ENCODE data around the gene YEATS2. TPM values are rescaled to one million over a fixed set of nuclear protein-coding genes. Genes with fewer than 3 reads are reported as not detected.

The YEATS2 gene
- polyA plus RNA-seq, 1 of the 3 experiments (the other 2 are of a cell fraction), result 19.9 TPM

- Histone ChIP-seq H3F3A (replicated peaks; ENCODE audit: insufficient read depth) (peaks cover 8% of the 10 kb centered on the region), H3K4me3 (ENCODE audit: low read depth in 2 of 2, low read length in 1 of 2) (no peak overlapping the region), H3K9me3 (no peaks in the 10 kb centered on the region), H3K4me2 (no peak overlapping the region), H3K4me1 (ENCODE audit: control insufficient read depth in 1 of 2, insufficient read depth in 2 of 2, low read depth in 1 of 2, low read length in 1 of 2) (no peaks in the 10 kb centered on the region; a peak in 1 of 4 replicates), H4K20me1 (ENCODE audit: insufficient read depth) (no peaks in the 10 kb centered on the region), H3K9ac (no peak overlapping the region), H3K36me3 (replicated peaks in 1 of 2; ENCODE audit: control insufficient read depth in 1 of 2, insufficient read depth in 2 of 2, low read length in 1 of 2) (peaks cover 46 to 73% of the 10 kb centered on the region in 2 experiments), H3K27me3 (ENCODE audit: insufficient read depth) (no peaks in the 10 kb centered on the region), H3K9me2 (no peaks in the 10 kb centered on the region), H3K27ac (ENCODE audit: low read depth in 2 of 2, low read length in 1 of 2) (no peak overlapping the region), H3K79me2 (ENCODE audit: insufficient read depth) (peaks cover 9% of the 10 kb centered on the region; the same call in 1 of the 2 replicates), H2AFZ (ENCODE audit: low read depth) (no peak overlapping the region)
- WGBS (ENCODE audit: low lambda C conversion rate), result 97% methylated on average over 14 of the region's 14 CpGs
- CTCF ChIA-PET, result interaction anchor here (0.7 to 1.6 kb wide), 3 partner anchors 10 to 511 kb away, joined by 4 to 6 read pairs (median 4); no protein-coding TSS in a partner anchor
- TF ChIP-seq SIN3A (IDR thresholded peaks at IDR 0.05; ENCODE audit: borderline replicate concordance, low read depth, low read length), result no peak
- no peak for TF ChIP-seq FOXM1 (IDR thresholded peaks at IDR 0.05; ENCODE audit: low read depth)
- TF ChIP-seq MEF2A (IDR thresholded peaks at IDR 0.05; ENCODE audit: borderline replicate concordance, low read depth), result no peak
- TF ChIP-seq TAF1 (IDR thresholded peaks at IDR 0.05; ENCODE audit: borderline replicate concordance, low read depth, low read length), result no peak
- no peak for TF ChIP-seq ZBTB33 (IDR thresholded peaks at IDR 0.05; ENCODE audit: borderline replicate concordance, low read depth)
- TF ChIP-seq USF2 (IDR thresholded peaks at IDR 0.05; ENCODE audit: borderline replicate concordance, low read depth, low read length), result no peak
- no peak for TF ChIP-seq TEAD4 (IDR thresholded peaks at IDR 0.05; ENCODE audit: borderline replicate concordance, insufficient read depth)
- TF ChIP-seq REST (IDR thresholded peaks at IDR 0.05; ENCODE audit: low read depth, low read length), result no peak
- TF ChIP-seq GABPA (IDR thresholded peaks at IDR 0.05; ENCODE audit: low read depth), result no peak
- POLR2A ChIA-PET, result interaction anchor here (0.7 kb wide), 1 partner anchor 665 kb away, joined by 4 read pairs; no protein-coding TSS in a partner anchor
- no peak for DNase-seq
Measured at GRCh38 chr3:183779896-183780465, 82.4 kb downstream of the YEATS2 start.

Data from SK-N-SH (cell line).